Muscle layer of colon (tissue), 2 donors: ENCODE measurements around the gene CHST9.
"Not testable (repeated sequence)": the region's sequence is repeated elsewhere in the genome, so short reads cannot be mapped to it uniquely, and the experiment has no call there.

Experiments used
- H3K27ac ChIP-seq: one replicate; pipeline ENCODE4 v1.7.0; 2013; ENCODE audit warnings: low read depth, mild to moderate bottlenecking, low read length, moderate library complexity
- H3K27me3 ChIP-seq, 2 donors: one replicate each; pipeline ENCODE4 v1.7.0; 2013; ENCODE audit warnings: low read length in 2 of 2, mild to moderate bottlenecking in 2 of 2; ENCODE audit not compliant: insufficient read depth in 2 of 2, control insufficient read depth in 1 of 2
- H3K36me3 ChIP-seq: one replicate; pipeline ENCODE4 v1.7.0; 2013; ENCODE audit warnings: mild to moderate bottlenecking, low read length; ENCODE audit not compliant: insufficient read depth
- H3K4me1 ChIP-seq: one replicate; pipeline ENCODE4 v1.7.0; 2013; ENCODE audit warnings: mild to moderate bottlenecking, low read length; ENCODE audit not compliant: insufficient read depth
- H3K4me3 ChIP-seq, 2 donors: one replicate each; pipeline ENCODE4 v1.7.0; 2013; ENCODE audit warnings: low read length in 2 of 2, low read depth in 1 of 2, mild to moderate bottlenecking in 1 of 2, moderate library complexity in 1 of 2
- H3K9ac ChIP-seq: one replicate; pipeline ENCODE4 v1.7.0; 2013; ENCODE audit warnings: low read length
- H3K9me3 ChIP-seq: one replicate; pipeline ENCODE4 v1.7.0; 2013; ENCODE audit warnings: mild to moderate bottlenecking, low read length
- donor health status: abdominal sarcoma.
- donor health status: Adenocarcinoma of cecum.

CHST9 gene, protein sequence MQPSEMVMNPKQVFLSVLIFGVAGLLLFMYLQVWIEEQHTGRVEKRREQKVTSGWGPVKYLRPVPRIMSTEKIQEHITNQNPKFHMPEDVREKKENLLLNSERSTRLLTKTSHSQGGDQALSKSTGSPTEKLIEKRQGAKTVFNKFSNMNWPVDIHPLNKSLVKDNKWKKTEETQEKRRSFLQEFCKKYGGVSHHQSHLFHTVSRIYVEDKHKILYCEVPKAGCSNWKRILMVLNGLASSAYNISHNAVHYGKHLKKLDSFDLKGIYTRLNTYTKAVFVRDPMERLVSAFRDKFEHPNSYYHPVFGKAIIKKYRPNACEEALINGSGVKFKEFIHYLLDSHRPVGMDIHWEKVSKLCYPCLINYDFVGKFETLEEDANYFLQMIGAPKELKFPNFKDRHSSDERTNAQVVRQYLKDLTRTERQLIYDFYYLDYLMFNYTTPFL

DNA sequence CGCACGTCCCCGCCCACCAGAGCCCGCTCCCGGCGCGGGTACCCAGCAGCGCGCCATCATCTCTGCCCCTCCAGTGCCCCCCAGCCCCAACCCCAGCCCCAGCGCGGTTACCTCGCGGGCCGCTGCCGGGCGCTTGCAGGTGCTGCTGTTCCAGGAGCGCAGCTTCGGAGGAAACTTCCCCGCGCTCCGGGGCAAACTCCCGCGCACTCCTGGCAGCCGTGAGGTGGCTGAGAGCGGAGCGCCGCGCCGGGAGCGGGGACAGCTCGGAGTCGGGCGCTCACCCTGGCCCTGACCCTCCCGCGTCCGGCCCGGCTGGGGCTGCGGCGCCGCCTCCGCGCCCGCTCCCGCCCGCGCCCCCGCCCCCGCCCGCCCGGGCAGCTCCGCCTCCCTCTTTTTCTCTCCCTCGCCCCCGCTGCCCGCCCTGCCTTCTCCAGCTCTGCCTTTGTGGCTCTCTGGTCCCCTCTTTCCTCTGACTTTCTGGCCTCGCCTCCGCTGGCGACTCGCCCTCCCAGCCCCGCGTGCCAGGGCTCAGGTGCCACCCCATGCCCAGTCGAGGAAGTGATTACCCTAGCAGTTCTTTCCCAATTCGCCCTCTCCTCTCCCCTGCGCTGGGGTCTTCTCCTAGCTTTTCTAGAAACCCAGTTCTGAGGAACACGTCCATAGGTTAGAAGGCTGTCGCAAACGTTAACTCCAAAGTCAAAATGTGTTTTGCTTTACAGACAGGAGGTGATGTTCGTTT lies at the start of gene CHST9:
Gene CHST9, minus strand, starts transcription at position 284 of the 739 bp plus-strand sequence. CDS start 42,499 bp downstream, outside the sequence.
- Histone ChIP-seq H3K36me3 (no peaks in the 10 kb centered on the region), H3K4me3 (peak within 1 kb of the TSS; percentile 9 to 29), H3K4me1 (peaks cover 5% of the 10 kb centered on the region), H3K9ac (no peak within 1 kb of the TSS), H3K27ac (no peak within 1 kb of the TSS), H3K27me3 (peaks cover 10 to 13% of the 10 kb centered on the region in 2 donors), H3K9me3 (no peaks in the 10 kb centered on the region)

DNA sequence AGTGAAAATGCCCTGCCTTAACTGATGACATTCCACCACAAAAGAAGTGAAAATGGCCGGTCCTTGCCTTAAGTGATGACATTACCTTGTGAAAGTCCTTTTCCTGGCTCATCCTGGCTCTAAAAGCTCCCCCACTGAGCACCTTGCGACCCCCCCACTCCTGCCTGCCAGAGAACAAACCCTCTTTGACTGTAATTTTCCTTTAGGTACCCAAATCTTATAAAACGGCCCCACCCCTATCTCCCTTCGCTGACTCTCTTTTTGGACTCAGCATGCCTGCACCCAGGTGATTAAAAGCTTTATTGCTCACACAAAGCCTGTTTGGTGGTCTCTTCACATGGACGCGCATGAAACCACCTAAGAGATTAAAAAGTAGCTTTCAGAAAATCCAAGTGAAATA lies 47.2 kb upstream of the CHST9 start:
- not testable (repeated sequence) for H3K4me1 ChIP-seq, H3K9ac ChIP-seq, H3K4me3 ChIP-seq, H3K27ac ChIP-seq, H3K9me3 ChIP-seq, H3K27me3 ChIP-seq, H3K36me3 ChIP-seq

DNA sequence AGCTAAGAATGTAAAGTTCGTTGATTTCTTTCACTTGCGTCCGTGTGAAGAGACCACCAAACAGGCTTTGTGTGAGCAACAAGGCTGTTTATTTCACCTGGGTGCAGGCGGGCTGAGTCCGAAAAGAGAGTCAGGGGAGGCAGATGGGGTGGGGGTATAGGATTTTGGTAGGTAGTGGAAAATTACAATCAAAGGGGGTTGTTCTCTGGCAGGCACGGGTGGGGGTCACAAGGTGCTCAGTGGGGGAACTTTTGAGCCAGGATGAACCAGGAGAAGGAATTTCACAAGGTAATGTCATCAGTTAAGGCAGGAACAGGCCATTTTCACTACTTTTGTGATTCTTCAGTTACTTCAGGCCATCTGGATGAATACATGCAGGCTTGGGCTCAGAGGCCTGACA lies 46.6 kb upstream of the CHST9 start:
- H3K9ac ChIP-seq, H3K36me3 ChIP-seq, H3K27ac ChIP-seq, H3K4me1 ChIP-seq, H3K9me3 ChIP-seq, H3K4me3 ChIP-seq, H3K27me3 ChIP-seq: not testable (repeated sequence)

DNA sequence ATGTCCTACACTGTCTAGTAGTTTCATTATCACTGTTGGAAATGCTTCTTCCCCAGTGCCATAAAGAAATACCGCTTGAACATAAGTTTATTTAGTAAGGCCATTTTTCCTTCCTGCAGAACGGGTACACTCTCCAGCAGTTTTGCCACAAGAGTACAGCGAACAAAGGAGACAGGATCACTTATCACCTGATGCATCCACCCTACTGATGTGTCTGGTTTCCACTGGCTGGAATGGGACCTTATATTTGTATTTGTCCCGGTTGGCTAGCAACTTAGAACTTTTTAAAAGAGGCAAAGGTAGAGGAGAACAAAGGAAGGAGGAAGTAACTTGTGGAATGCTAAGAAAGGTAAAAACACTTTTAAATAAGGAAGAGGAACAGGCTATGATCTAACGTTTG lies 46.1 kb upstream of the CHST9 start:
- H3K4me1 ChIP-seq, H3K9me3 ChIP-seq, H3K36me3 ChIP-seq, H3K4me3 ChIP-seq, H3K9ac ChIP-seq, H3K27ac ChIP-seq, H3K27me3 ChIP-seq: not testable (repeated sequence)

DNA sequence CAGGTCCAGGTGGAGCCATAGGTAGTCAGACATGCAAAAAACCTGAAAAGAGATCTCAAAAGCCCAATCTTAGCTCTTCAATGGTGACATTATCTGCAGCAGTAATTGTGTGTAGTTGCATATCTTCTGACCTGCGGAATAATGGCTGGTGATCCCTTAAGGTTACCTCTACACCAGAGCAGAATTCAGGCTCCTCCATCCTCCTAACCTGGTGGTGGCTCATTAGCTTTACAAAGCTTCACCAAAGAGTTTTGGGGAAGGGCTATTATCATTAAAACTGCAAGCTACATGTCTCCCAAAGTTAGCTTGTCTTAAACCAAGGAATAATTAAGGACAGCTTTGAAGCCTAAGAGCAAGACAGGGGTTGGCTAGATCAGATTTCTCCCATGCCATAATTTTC lies 42.6 kb upstream of the CHST9 start:
- no peaks in the 10 kb centered on the region for H3K36me3 ChIP-seq
- no peak overlapping the region for H3K4me3 ChIP-seq
- no peak overlapping the region for H3K9ac ChIP-seq
- no peaks in the 10 kb centered on the region for H3K9me3 ChIP-seq
- no peaks in the 10 kb centered on the region for H3K27me3 ChIP-seq
- no peaks in the 10 kb centered on the region for H3K4me1 ChIP-seq
- no peak overlapping the region for H3K27ac ChIP-seq

DNA sequence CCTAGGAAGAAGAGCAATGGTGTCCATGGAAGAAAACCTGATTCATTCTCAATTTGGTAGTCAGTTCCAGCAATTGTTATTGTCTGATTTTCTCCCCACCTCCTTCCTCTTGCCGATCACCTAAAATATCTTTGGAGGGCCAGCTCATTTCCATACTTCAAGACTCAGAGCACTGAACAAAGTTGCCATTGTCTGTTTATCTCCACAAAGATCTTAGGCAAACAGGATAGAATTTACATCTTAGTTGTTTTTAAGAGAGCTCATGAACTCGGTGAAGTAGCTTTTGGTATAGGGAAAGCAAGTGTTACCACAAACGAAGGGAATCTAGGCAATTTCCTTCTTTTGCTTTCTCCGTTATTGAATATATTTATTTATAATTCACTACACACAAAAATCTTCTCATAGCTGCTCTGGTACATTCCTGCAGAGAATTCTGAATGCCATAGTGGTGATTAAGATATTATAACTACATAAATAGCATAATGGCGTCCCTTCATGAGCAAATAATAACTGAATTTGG lies 41.5 kb upstream of the CHST9 start:
- Histone ChIP-seq H3K4me3 (no peak overlapping the region), H3K9ac (no peak overlapping the region), H3K36me3 (no peaks in the 10 kb centered on the region), H3K27me3 (no peaks in the 10 kb centered on the region), H3K9me3 (no peaks in the 10 kb centered on the region), H3K27ac (no peak overlapping the region), H3K4me1 (no peaks in the 10 kb centered on the region)

DNA sequence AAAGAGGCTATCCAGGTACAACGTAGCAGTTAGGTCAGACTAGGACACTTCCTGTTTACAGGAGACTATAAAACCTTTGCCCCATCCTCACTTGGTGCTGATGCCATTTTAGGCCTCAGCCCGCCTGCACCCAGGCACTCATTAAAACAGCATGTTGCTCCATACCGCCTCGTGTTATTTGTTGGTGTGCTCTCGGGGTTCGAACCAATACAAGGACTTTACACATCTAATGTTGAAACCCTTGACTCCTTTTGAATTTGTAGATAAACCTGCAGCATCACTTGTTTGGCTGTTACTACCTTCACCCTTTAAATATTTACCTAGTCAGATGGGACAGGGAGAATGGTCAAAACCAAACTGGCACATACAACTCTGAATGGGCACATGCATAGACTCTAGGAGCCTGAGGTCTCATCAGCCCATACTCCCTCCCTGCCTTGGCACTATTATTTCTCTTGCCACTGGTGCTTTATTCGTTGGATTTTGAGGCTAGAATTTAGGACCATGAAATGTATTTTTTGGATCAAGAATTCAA lies 40.9 kb upstream of the CHST9 start:
- Histone ChIP-seq H3K36me3 (no peaks in the 10 kb centered on the region), H3K27me3 (no peaks in the 10 kb centered on the region), H3K4me3 (no peak overlapping the region), H3K9ac (no peak overlapping the region), H3K4me1 (no peaks in the 10 kb centered on the region), H3K9me3 (no peaks in the 10 kb centered on the region), H3K27ac (no peak overlapping the region)

DNA sequence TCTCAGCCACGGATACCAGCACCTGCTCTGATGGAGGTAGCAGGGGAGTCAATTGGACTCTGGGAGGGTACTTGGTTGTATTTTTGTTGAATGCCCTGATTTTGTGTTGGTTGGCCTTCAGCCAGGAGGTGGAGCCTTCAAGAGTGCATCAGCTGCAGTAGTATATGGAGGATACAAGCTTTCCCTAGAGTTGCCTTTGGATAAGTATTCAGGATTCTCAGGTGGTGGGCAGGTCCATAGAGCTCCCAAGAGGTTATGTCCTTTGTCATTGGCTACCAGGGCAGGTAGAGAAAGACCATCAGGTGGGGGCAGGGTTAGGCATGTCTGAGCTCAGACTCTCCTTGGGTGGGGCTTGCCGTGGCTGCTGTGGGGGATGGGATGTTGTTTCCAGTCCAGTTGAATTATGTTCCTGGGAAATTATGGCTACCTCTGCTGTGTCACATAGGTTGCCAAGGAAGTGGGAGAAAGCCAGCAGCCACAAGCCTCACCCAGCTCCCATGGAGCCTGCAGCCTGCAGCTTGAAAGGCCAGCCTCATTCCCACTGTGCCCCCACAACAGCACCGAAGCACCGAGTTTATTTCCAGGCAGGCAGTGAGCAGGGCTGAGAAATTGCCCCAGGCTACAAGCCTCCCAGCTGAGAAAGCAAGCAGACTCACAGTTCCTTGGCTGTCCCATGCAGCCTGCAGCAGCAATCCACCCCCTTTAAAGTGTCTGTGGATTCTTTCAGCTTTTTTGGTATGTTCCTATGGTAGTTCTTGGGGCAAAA lies 38.6 kb upstream of the CHST9 start:
- Histone ChIP-seq H3K36me3 (no peaks in the 10 kb centered on the region), H3K27ac (no peak overlapping the region), H3K27me3 (no peaks in the 10 kb centered on the region), H3K4me3 (no peak overlapping the region), H3K9me3 (no peaks in the 10 kb centered on the region), H3K9ac (no peak overlapping the region), H3K4me1 (no peaks in the 10 kb centered on the region)

DNA sequence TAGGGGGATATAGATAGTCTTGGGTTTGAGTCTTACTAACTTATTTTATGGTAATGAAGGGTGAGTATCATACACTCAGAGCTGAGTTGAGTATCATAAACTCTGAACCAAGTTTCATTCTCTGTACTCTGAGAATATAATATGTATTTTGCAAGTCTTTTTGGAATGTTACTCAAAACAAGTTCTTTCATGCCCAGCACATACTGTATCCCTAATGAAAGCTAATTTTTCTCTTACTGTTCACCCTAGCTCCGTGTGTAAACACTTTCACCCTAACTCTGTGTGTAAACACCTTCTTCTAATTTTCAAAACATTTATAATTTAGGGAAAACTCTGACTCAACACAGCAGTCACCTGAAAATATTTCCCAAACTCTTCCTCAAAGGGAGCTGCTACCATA lies 29.7 kb upstream of the CHST9 start:
- no peak overlapping the region for H3K4me3 ChIP-seq
- no peak overlapping the region for H3K9ac ChIP-seq
- H3K4me1 ChIP-seq: no peaks in the 10 kb centered on the region
- H3K9me3 ChIP-seq: no peaks in the 10 kb centered on the region
- H3K27ac ChIP-seq: no peak overlapping the region
- H3K27me3 ChIP-seq: no peaks in the 10 kb centered on the region
- no peaks in the 10 kb centered on the region for H3K36me3 ChIP-seq

DNA sequence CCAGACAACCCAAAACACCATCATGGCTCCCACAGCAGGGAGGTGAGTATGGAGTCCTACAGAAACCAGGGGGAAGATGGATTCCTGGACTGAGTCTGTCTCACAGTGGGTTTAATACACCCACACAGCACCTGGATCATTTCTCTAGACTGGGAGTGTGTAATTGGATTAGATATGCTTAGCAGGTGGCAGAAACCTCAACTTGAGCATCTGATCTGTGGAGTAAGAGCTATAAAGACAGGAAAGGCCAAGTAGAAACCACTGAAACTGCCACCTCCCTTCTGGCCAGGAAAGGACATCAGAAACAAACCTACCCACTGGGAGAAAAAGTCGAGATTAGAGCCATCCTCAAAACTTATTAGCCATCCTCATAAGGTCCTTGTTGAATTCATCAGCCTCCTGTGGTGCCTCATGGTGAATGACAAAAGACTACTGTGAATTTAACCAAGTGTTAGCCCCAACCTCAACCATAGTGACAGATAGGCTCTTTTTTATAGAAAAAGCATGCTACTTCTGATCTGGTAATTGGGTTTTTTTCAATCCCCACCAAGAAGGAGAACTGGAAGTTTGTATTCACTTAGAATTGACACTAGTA lies 28.1 kb upstream of the CHST9 start:
- Histone ChIP-seq H3K9ac (no peak overlapping the region), H3K36me3 (no peaks in the 10 kb centered on the region), H3K27me3 (no peaks in the 10 kb centered on the region), H3K27ac (no peak overlapping the region), H3K9me3 (no peaks in the 10 kb centered on the region), H3K4me3 (no peak overlapping the region), H3K4me1 (no peaks in the 10 kb centered on the region)

DNA sequence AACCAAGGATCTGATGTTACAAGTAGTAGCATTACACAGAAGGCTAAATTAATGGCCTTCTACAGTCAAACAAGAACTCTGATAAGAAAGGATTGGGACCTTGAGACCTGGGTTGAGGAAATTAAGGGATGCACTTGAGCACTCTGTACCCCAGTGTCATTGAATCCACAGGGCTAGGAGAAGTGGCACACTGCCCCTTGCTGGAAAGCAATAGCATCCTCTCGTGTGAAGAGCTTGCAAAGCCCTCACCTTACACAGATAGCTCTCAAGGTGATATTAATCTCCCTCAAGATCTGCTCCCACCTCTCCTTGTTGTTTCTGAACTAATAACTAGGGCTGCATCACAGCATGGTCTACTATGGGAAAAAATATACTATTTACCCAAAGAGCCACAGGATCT lies 26.5 kb upstream of the CHST9 start:
- Histone ChIP-seq H3K9ac (no peak overlapping the region), H3K36me3 (no peaks in the 10 kb centered on the region), H3K9me3 (no peaks in the 10 kb centered on the region), H3K27me3 (no peaks in the 10 kb centered on the region), H3K4me3 (no peak overlapping the region), H3K27ac (no peak overlapping the region), H3K4me1 (no peaks in the 10 kb centered on the region)
